Loucy (cell line): ENCODE measurements around the gene FTCD.

ENCODE experiments used
- EZH2phosphoT487 ChIP-seq: fragments of 200-600 bp; IDR thresholded peaks from 2 replicates; pipeline ENCODE4 v1.6.1; 2018; ENCODE audit warnings: antibody characterized with exemption, mild to moderate bottlenecking, moderate library complexity, borderline replicate concordance
- TF ChIP-seq, protein P1 (sequence below): fragments of 200-600 bp; sonication (generic); conservative IDR thresholded peaks from 2 replicates; pipeline ENCODE4 v1.5.1; 2014; ENCODE audit warnings: mild to moderate bottlenecking, antibody characterized with exemption, low read length

GRCh38 chr21:46205166-46205565 lies 49.8 kb upstream of the FTCD start:
- TF ChIP-seq, protein P1, sequence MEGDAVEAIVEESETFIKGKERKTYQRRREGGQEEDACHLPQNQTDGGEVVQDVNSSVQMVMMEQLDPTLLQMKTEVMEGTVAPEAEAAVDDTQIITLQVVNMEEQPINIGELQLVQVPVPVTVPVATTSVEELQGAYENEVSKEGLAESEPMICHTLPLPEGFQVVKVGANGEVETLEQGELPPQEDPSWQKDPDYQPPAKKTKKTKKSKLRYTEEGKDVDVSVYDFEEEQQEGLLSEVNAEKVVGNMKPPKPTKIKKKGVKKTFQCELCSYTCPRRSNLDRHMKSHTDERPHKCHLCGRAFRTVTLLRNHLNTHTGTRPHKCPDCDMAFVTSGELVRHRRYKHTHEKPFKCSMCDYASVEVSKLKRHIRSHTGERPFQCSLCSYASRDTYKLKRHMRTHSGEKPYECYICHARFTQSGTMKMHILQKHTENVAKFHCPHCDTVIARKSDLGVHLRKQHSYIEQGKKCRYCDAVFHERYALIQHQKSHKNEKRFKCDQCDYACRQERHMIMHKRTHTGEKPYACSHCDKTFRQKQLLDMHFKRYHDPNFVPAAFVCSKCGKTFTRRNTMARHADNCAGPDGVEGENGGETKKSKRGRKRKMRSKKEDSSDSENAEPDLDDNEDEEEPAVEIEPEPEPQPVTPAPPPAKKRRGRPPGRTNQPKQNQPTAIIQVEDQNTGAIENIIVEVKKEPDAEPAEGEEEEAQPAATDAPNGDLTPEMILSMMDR: no peak
- TF ChIP-seq EZH2phosphoT487: no peak
